IPS-NIHi11 (cell line): ENCODE results near the gene OR6V1.
"Not testable (repeated sequence)": the region's sequence is repeated elsewhere in the genome, so short reads cannot be mapped to it uniquely, and the experiment has no call there.

ENCODE experiments used
- DNase-seq: peaks from one replicate; pipeline ENCODE4 v3.0.0; 2012; ENCODE audit warnings: mixed read lengths, low spot score

OR6V1 gene

GRCh38 chr7:143043391-143043790 lies 8.8 kb upstream of the OR6V1 start:
- no peak for DNase-seq

DNA sequence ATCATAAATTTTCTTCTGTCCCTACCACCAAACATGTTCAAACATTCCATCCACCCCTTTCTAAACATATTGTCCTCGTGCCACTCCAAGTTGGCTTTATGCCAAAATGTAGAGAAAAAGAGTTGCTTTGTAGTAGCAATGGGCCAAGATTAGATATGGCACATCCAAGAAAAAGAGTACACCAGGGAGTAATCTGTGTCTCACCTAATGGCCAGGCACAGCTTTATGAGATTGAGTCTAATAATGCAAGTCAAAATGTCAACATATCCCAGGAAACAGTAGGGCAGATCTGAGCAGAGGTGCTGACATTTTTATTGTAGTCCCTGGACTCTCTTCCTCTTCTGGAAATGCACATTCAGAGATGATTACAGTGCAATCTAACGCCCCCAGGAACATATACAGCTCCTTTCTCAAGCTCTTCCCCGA lies 5.7 kb upstream of the OR6V1 start:
- no peak for DNase-seq

DNA sequence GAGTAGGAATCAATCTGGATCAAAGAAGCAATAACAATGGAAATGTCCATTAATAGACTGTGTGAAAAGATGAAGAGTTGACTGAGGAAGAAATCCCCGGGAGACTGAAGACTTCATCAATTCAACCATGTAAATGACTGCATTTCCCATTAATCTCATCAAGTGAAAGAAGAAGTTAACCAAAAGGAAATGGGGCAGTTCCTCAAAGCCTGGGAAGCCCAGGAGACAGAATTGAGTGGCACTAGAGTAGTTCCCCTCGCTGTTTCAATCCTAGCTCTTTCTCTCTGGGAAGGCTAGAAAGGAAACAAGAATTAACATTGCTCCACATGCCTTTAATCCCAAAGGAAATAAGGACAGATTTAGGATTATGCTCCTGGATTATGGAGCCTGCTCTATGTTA lies 4.8 kb upstream of the OR6V1 start:
- no peak for DNase-seq

DNA sequence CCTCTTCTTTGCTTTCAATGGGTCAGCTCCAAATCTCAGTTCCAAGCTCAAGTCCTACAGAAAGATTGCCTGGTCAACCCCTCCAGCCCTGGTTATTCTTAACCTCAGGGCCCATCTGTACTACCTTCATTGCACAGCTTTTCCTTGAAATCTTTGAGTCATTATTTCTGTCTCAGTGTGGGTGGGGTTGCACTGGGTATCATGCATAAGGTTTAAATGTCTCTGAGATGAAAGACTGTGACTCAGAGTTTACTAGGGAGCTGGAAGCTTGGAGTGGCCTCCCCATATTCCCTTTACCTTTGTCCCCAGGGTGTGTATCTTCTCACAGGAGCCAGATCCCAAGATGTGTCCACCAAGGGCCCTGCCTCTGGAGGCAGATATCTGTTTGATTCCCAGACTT lies 3.3 kb upstream of the OR6V1 start:
- DNase-seq, result no peak

DNA sequence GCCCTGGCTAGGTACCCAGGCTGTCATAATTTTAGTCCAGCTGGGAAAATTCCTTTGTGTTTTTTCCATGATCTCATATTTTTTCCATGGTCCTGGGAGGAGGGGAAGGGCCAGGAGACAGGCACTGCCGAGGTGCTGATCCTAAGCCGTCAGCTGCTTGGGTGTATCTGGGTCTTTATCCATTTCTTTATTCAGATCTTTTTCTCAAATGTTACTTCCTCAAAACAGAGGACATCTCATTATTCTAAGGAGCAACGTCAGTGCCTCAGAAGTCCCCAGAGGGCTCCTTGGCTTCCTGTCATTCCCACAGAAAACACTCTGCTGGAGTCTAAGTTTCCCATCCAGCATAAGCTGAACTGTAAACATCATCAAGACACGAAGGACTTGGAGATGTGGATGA lies 2.8 kb upstream of the OR6V1 start:
- no peak for DNase-seq

- DNase-seq, result no peak
Measured at GRCh38 chr7:143050931-143051330, 1.2 kb upstream of the OR6V1 start.

DNA sequence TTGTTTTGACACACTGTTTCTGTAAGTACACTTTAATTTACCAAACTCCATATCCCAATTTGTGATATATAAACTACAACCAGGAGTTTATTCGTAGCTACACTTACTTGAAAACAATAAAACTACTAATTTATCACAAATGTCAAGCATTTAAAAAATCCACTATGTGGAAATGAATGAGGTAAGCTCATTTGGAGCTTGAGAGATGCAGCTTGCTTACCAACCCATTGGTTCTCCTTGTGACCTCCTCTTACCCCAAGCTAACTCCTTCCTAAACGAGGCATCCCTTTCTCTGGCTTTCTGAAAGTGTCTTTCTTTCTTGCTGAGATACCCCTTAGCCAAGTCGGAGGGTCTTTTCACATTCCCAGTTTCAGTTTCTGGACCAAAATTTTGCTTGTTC lies 2.5 kb downstream of the OR6V1 start:
- no peak for DNase-seq

GRCh38 chr7:143055754-143056153 lies 3.6 kb downstream of the OR6V1 start:
- no peak for DNase-seq

- no peak for DNase-seq
Measured at GRCh38 chr7:143063741-143064140, 11.6 kb downstream of the OR6V1 start.

DNA sequence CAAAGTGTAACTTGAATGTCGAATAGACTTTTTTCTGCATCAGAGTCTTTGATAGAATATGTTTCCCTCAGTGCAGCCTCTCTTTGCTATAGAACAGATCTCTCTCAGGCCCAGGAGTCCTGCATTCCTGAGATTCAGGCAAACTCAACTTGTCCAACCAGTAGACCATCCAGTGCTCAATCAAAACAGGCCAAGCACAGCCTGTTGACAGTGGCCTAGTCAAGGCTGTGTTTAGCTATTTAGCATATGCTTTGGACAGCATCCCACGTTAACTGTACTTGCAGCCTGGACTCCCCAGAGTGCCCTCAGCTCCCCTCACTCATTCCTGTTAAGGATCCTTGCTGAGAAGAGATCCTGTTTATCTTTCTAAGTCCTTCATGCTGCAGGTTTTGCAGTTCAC lies 16.3 kb downstream of the OR6V1 start:
- DNase-seq, result no peak

DNA sequence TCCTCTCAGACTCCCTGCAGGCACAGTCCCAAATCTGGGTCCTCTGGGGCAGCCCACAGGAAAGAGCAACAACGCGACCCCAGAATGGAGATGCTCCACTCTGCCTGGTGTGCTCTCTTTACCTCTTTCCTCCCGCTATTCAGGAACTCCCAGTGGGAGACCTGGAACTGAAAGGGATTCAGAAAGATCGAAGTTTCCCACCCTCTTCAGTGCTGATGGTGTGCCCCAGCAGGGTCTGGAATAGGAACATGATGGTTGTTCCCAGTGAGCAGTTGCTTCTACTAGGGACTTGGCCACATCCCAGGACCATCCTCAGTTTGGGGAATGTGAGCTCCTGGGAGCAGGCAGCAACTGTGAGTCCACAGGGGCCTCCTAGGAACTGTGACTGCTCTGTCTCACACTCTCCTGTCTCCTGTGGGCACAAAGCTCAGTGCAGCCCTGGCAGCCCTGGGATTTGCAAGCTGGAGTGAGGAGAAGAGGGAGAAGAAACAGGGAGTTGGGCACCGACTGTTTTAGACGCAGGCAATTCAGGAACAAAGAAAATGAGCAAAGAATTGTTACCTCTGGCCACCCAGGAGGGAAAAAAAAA lies 17.9 kb downstream of the OR6V1 start:
- no peak for DNase-seq

- no peak for DNase-seq
Measured at GRCh38 chr7:143073556-143073955, 21.4 kb downstream of the OR6V1 start.

DNA sequence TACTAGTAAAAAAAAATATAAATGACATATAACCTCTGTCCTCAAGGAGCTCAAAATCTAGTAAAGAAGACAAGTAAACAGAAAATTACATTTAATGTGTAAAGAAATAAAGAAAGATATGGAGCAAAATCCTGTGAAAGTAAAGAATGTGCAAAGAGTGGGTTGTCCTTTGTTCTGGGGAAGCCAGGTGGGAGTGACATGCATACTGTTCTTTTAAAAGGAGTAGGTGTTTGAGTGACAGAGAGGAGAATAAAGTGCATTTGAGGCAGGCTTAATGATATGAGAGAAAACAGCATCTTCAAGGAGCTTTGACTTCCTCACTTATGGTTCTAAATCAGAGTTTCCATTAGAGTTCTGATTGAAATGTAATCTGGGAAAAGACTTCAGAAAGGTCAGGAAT lies 22.0 kb downstream of the OR6V1 start:
- no peak for DNase-seq

DNA sequence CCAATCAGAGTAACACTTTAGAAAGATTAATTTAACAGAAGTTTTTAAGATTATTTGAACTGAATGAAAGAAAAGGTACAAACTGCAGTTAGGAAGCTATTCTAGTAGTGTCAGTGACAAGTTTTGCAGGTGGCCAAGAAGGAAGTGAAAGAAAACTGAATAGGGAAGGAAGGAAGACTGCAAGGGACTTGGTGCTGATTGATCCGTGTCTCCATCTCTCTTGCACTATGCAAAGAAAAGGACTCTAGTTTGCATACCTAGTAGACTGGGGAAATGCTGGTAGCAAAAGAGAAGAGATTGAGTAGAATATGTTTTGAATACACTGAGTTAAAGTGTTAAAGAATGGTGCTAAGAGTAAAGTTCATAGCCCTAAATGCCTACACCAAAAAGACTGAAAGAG lies 33.0 kb downstream of the OR6V1 start:
- no peak for DNase-seq

DNA sequence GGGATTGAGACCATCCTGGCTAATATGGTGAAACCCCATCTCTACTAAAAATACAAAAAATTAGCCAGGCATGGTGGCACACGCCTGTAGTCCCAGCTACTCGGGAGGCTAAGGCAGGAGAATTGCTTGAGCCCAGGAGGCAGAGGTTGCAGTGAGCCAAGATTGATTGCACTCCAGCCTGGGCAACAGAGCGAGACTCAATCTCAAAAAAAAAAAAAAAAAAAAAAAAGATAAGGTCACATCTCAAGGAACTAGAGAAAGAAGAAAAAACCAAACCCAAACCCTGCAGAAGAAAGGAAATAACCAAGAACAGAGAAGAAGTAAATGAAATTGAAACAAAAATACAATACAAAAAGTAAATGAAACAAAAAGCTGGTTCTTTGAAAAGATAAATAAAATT lies 33.5 kb downstream of the OR6V1 start:
- DNase-seq, result not testable (repeated sequence)

- not testable (repeated sequence) for DNase-seq
Measured at GRCh38 chr7:143088549-143089231, 36.5 kb downstream of the OR6V1 start.

DNA sequence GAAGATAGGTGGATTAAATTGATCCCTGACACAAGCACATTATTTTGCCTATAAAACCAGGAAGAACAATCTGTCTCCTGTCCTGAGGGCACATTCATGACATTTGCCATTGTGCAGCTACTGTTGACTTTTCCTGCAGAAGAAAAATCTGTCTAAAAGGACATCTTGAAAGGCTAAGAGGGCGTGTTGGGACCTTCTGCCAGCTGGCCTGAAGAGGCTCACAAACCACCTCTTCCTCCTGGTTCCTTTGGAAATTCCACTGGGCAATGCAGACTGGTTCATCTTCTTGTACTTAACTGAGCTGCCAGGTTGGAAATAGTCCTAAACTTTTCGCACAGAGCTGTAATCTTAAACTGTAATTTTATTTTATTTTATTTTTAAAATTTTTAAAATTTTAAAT lies 44.0 kb downstream of the OR6V1 start:
- DNase-seq, result no peak

DNA sequence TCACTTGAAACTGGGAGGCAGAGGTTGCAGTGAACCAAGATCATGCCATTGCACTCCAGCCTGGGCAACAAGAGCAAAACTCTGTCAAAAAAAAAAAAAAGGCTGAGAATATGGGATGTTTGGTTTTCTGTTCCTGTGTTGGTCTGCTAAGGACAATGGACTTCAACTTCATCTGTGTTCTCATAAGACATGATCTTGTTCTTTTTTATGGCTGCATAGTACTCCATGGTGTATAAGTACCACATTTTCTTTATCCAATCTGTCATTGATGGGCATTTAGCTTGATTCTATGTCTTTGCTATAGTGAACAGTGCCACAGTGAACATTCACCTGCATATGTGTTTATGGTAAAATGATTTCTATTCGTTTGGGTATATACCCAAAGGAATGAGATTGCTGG lies 47.4 kb downstream of the OR6V1 start:
- DNase-seq, result not testable (repeated sequence)
